ENCODE results near the gene NUAK2.

Gene NUAK2

GRCh38 chr1:205257735-205258134 is 63.8 kb downstream of the NUAK2 start:
- H3K23ac ChIP-seq (ENCODE audit: low read depth, low read length, poor library complexity): peak overlapping the region; percentile 39
- no peak overlapping the region for H3K4me2 ChIP-seq (ENCODE audit: insufficient read depth, low read length, poor library complexity, severe bottlenecking)
- H3K9ac ChIP-seq (ENCODE audit: low read depth, low read length, poor library complexity): no peak overlapping the region
- H2AK5ac ChIP-seq (ENCODE audit: low read depth, low read length): peak overlapping the region; percentile 31
- H2BK120ac ChIP-seq (ENCODE audit: low read depth, low read length): no peak overlapping the region
- peaks cover 9 to 12% of the 10 kb centered on the region in 2 donors for H3K4me1 ChIP-seq (ENCODE audit: control insufficient read depth in 2 of 2, insufficient read depth in 1 of 2, low read depth in 1 of 2, low read length in 2 of 2)
- peak overlapping the region; percentile 30 for H3K18ac ChIP-seq (ENCODE audit: low read length)
- no peak overlapping the region for H4K8ac ChIP-seq (ENCODE audit: low read depth, low read length)
- no peaks in the 10 kb centered on the region for H3K9me3 ChIP-seq (replicated peaks in 1 of 2; ENCODE audit: control insufficient read depth in 2 of 2, insufficient read depth in 1 of 2, low read depth in 1 of 2, low read length in 2 of 2)
- H3K79me1 ChIP-seq (ENCODE audit: low read depth, low read length): no peaks in the 10 kb centered on the region
- no peaks in the 10 kb centered on the region for H3K27me3 ChIP-seq (ENCODE audit: control insufficient read depth in 3 of 3, insufficient read depth in 3 of 3, low read depth in 1 of 3, low read length in 3 of 3)
- no peak for DNase-seq (ENCODE audit: low spot score)
- H2AFZ ChIP-seq (ENCODE audit: low read length): no peak overlapping the region
- no peak overlapping the region for H3K27ac ChIP-seq (replicated peaks; ENCODE audit: low read length)
- H2BK5ac ChIP-seq (ENCODE audit: low read length): peak overlapping the region; percentile 42
- H3K36me3 ChIP-seq (replicated peaks in 1 of 2; ENCODE audit: control insufficient read depth in 2 of 2, insufficient read depth in 2 of 2, low read length in 2 of 2): peaks cover 0 to 2% of the 10 kb centered on the region in 2 donors
- H3K4ac ChIP-seq (ENCODE audit: low read length): no peak overlapping the region
- WGBS, 2 donors (ENCODE audit: extremely low coverage in 2 of 2, insufficient read length in 2 of 2, insufficient replicate concordance in 1 of 2): no CpG with 5 or more reads among the region's 2 CpGs
- no peak overlapping the region for H3K4me3 ChIP-seq (ENCODE audit: low read length in 2 of 2)
- H4K91ac ChIP-seq (ENCODE audit: low read depth, low read length, poor library complexity): no peak overlapping the region
- H2BK12ac ChIP-seq (ENCODE audit: low read length): no peak overlapping the region
- no peak overlapping the region for H3K14ac ChIP-seq (ENCODE audit: low read length)
- H2BK15ac ChIP-seq (ENCODE audit: low read length): no peak overlapping the region

- Histone ChIP-seq H2BK15ac (ENCODE audit: low read length) (no peak overlapping the region), H3K79me1 (ENCODE audit: low read depth, low read length) (no peaks in the 10 kb centered on the region), H4K8ac (ENCODE audit: low read depth, low read length) (no peak overlapping the region), H3K4me1 (ENCODE audit: control insufficient read depth in 2 of 2, insufficient read depth in 1 of 2, low read depth in 1 of 2, low read length in 2 of 2) (peaks cover 5 to 8% of the 10 kb centered on the region in 2 donors), H2AFZ (ENCODE audit: low read length) (no peak overlapping the region), H3K27me3 (ENCODE audit: control insufficient read depth in 3 of 3, insufficient read depth in 3 of 3, low read depth in 1 of 3, low read length in 3 of 3) (no peaks in the 10 kb centered on the region), H3K18ac (ENCODE audit: low read length) (no peak overlapping the region), H3K4ac (ENCODE audit: low read length) (no peak overlapping the region), H3K4me2 (ENCODE audit: insufficient read depth, low read length, poor library complexity, severe bottlenecking) (no peak overlapping the region), H3K4me3 (ENCODE audit: low read length in 2 of 2) (no peak overlapping the region), H3K23ac (ENCODE audit: low read depth, low read length, poor library complexity) (no peak overlapping the region), H3K14ac (ENCODE audit: low read length) (no peak overlapping the region), H3K27ac (replicated peaks; ENCODE audit: low read length) (no peak overlapping the region), H2BK12ac (ENCODE audit: low read length) (no peak overlapping the region), H3K36me3 (replicated peaks in 1 of 2; ENCODE audit: control insufficient read depth in 2 of 2, insufficient read depth in 2 of 2, low read length in 2 of 2) (peaks cover 0 to 2% of the 10 kb centered on the region in 2 donors), H3K9ac (ENCODE audit: low read depth, low read length, poor library complexity) (no peak overlapping the region), H2BK120ac (ENCODE audit: low read depth, low read length) (no peak overlapping the region), H2BK5ac (ENCODE audit: low read length) (peak overlapping the region; percentile 59), H3K9me3 (replicated peaks in 1 of 2; ENCODE audit: control insufficient read depth in 2 of 2, insufficient read depth in 1 of 2, low read depth in 1 of 2, low read length in 2 of 2) (no peaks in the 10 kb centered on the region), H4K91ac (ENCODE audit: low read depth, low read length, poor library complexity) (no peak overlapping the region), H2AK5ac (ENCODE audit: low read depth, low read length) (no peak overlapping the region)
- no peak for DNase-seq (ENCODE audit: low spot score)
- no CpG with 5 or more reads among the region's 19 CpGs for WGBS, 2 donors (ENCODE audit: extremely low coverage in 2 of 2, insufficient read length in 2 of 2, insufficient replicate concordance in 1 of 2)
Measured at GRCh38 chr1:205256951-205257625, 64.5 kb downstream of the NUAK2 start.

GRCh38 chr1:205255941-205256780 is 65.4 kb downstream of the NUAK2 start:
- no CpG with 5 or more reads among the region's 8 CpGs for WGBS, 2 donors (ENCODE audit: extremely low coverage in 2 of 2, insufficient read length in 2 of 2, insufficient replicate concordance in 1 of 2)
- Histone ChIP-seq H3K27ac (replicated peaks; ENCODE audit: low read length) (no peak overlapping the region), H3K4me3 (ENCODE audit: low read length in 2 of 2) (no peak overlapping the region), H3K4ac (ENCODE audit: low read length) (no peak overlapping the region), H3K23ac (ENCODE audit: low read depth, low read length, poor library complexity) (no peak overlapping the region), H3K36me3 (replicated peaks in 1 of 2; ENCODE audit: control insufficient read depth in 2 of 2, insufficient read depth in 2 of 2, low read length in 2 of 2) (peaks cover 0 to 2% of the 10 kb centered on the region in 2 donors), H3K9me3 (replicated peaks in 1 of 2; ENCODE audit: control insufficient read depth in 2 of 2, insufficient read depth in 1 of 2, low read depth in 1 of 2, low read length in 2 of 2) (no peaks in the 10 kb centered on the region), H2AK5ac (ENCODE audit: low read depth, low read length) (peak overlapping the region; percentile 51), H3K27me3 (ENCODE audit: control insufficient read depth in 3 of 3, insufficient read depth in 3 of 3, low read depth in 1 of 3, low read length in 3 of 3) (no peaks in the 10 kb centered on the region), H3K4me2 (ENCODE audit: insufficient read depth, low read length, poor library complexity, severe bottlenecking) (no peak overlapping the region), H3K18ac (ENCODE audit: low read length) (no peak overlapping the region), H2BK5ac (ENCODE audit: low read length) (no peak overlapping the region), H2BK15ac (ENCODE audit: low read length) (no peak overlapping the region), H3K14ac (ENCODE audit: low read length) (no peak overlapping the region), H2BK120ac (ENCODE audit: low read depth, low read length) (no peak overlapping the region), H2BK12ac (ENCODE audit: low read length) (no peak overlapping the region), H3K9ac (ENCODE audit: low read depth, low read length, poor library complexity) (no peak overlapping the region), H3K79me1 (ENCODE audit: low read depth, low read length) (no peaks in the 10 kb centered on the region), H2AFZ (ENCODE audit: low read length) (peak overlapping the region; percentile 86), H3K4me1 (ENCODE audit: control insufficient read depth in 2 of 2, insufficient read depth in 1 of 2, low read depth in 1 of 2, low read length in 2 of 2) (peaks cover 4 to 5% of the 10 kb centered on the region in 2 donors), H4K91ac (ENCODE audit: low read depth, low read length, poor library complexity) (no peak overlapping the region), H4K8ac (ENCODE audit: low read depth, low read length) (no peak overlapping the region)
- DNase-seq (ENCODE audit: low spot score): peak; percentile 78

Data from neuronal stem cell (in vitro differentiated cells).